HepG2 (cell line): Measurements from ENCODE around the gene UCK2. TPM values are rescaled to one million over a fixed set of nuclear protein-coding genes. Genes with fewer than 3 reads are reported as not detected.

Experiments
- GLI4 ChIP-seq: sonication (generic); formaldehyde crosslinking; IDR thresholded peaks from 2 replicates; pipeline ENCODE4 v1.5.1; 2020; ENCODE audit warnings: missing genetic modification reagents, mild to moderate bottlenecking, moderate library complexity, borderline replicate concordance
- GPN1 ChIP-seq: sonication (generic); formaldehyde crosslinking; IDR thresholded peaks from 2 replicates; pipeline ENCODE4 v1.5.1; 2020; ENCODE audit warnings: missing genetic modification reagents, borderline replicate concordance
- HDAC1 ChIP-seq: sonication (generic); formaldehyde crosslinking; IDR thresholded peaks from 2 replicates; pipeline ENCODE4 v1.5.1; 2020; ENCODE audit warnings: mild to moderate bottlenecking, missing genetic modification reagents
- HNRNPLL ChIP-seq: fragments of 200-400 bp; formaldehyde crosslinking; IDR thresholded peaks from 2 replicates; pipeline ENCODE4 v1.6.1; 2017; ENCODE audit warnings: mild to moderate bottlenecking, low read depth, low read length; ENCODE audit not compliant: poor library complexity, severe bottlenecking
- KDM2A ChIP-seq: sonication (generic); formaldehyde crosslinking; IDR thresholded peaks from 2 replicates; pipeline ENCODE4 v1.4.0; 2020; ENCODE audit warnings: low read depth, missing genetic modification reagents, borderline replicate concordance
- NCOA2 ChIP-seq: sonication (generic); formaldehyde crosslinking; IDR thresholded peaks from 2 replicates; pipeline ENCODE4 v1.8.0; 2022; ENCODE audit warnings: inconsistent platforms
- NFIC ChIP-seq: IDR thresholded peaks from 2 replicates; pipeline ENCODE4 v1.6.1; 2012; ENCODE audit warnings: mild to moderate bottlenecking, low read length, inconsistent platforms
- SIX4 ChIP-seq: sonication (generic); formaldehyde crosslinking; IDR thresholded peaks from 2 replicates; pipeline ENCODE4 v1.4.0; 2020; ENCODE audit warnings: missing genetic modification reagents
- SPEN ChIP-seq: sonication (generic); formaldehyde crosslinking; IDR thresholded peaks from 2 replicates; pipeline ENCODE4 v1.5.1; 2020; ENCODE audit warnings: low read depth, mild to moderate bottlenecking, missing genetic modification reagents
- TOPORS ChIP-seq: sonication (generic); formaldehyde crosslinking; IDR thresholded peaks from 2 replicates; pipeline ENCODE4 v1.8.0; 2023; ENCODE audit warnings: mild to moderate bottlenecking, missing genetic modification reagents
- ZNF263 ChIP-seq: sonication (generic); formaldehyde crosslinking; IDR thresholded peaks from 2 replicates; pipeline ENCODE4 v1.4.0; 2020; ENCODE audit warnings: missing genetic modification reagents
- ZNF333 ChIP-seq: sonication (generic); formaldehyde crosslinking; IDR thresholded peaks from 2 replicates; pipeline ENCODE4 v1.4.0; 2020; ENCODE audit warnings: mild to moderate bottlenecking, missing genetic modification reagents, borderline replicate concordance
- ZNF367 ChIP-seq: sonication (generic); formaldehyde crosslinking; IDR thresholded peaks from 2 replicates; pipeline ENCODE4 v1.4.0; 2020; ENCODE audit warnings: missing genetic modification reagents, borderline replicate concordance
- ZNF605 ChIP-seq: sonication (generic); formaldehyde crosslinking; IDR thresholded peaks from 2 replicates; pipeline ENCODE4 v1.8.0; 2022; ENCODE audit warnings: mild to moderate bottlenecking, missing genetic modification reagents
- ZNF841 ChIP-seq: sonication (generic); formaldehyde crosslinking; IDR thresholded peaks from 2 replicates; pipeline ENCODE4 v1.8.1; 2023; ENCODE audit warnings: missing genetic modification reagents, borderline replicate concordance
- polyA plus RNA-seq, 8 experiments: library from polyadenylated mRNA; depleted of rRNA in 3 of 8; stranded (reverse) in 7 of 8; unstranded in 1 of 8; fragments of >200 nt; fragmentation: Illumina TruSeq in 4 of 8; extraction: Trizol in 4 of 8; gene quantifications; 2 replicates each; pipeline versions ENCODE4 v1.2.1 to v1.2.3, GENCODE V29; 2011 to 2016; ENCODE audit warnings: low read depth in 4 of 8, missing spikeins in 1 of 8, mixed read lengths in 1 of 8; ENCODE audit not compliant: insufficient read depth in 1 of 8
- total RNA-seq, 5 experiments: library from RNA; depleted of rRNA; stranded (reverse); fragments of >200 nt; fragmentation: Illumina TruSeq; extraction: Trizol; gene quantifications; 2 replicates each; pipeline ENCODE4 v1.2.3, GENCODE V29; 2016; ENCODE audit warnings: low read depth in 1 of 5
- TF ChIP-seq, protein P1 (sequence below): sonication (generic); formaldehyde crosslinking; IDR thresholded peaks from 2 replicates; pipeline ENCODE4 v1.5.0; 2020; ENCODE audit warnings: missing genetic modification reagents
- TF ChIP-seq, protein P2 (sequence below): sonication (generic); formaldehyde crosslinking; IDR thresholded peaks from 2 replicates; pipeline ENCODE4 v1.4.0; 2020; ENCODE audit warnings: missing genetic modification reagents
- TF ChIP-seq, protein P3 (sequence below): sonication (generic); formaldehyde crosslinking; IDR thresholded peaks from 2 replicates; pipeline ENCODE4 v1.5.1; 2020; ENCODE audit warnings: mild to moderate bottlenecking, moderate library complexity, missing genetic modification reagents
- TF ChIP-seq, protein P4 (sequence below): sonication (generic); IDR thresholded peaks from 2 replicates; pipeline ENCODE4 v1.6.1; 2016; ENCODE audit warnings: low read depth, borderline replicate concordance
- TF ChIP-seq, protein P5 (sequence below): sonication (generic); formaldehyde crosslinking; IDR thresholded peaks from 2 replicates; pipeline ENCODE4 v1.8.0; 2022; ENCODE audit warnings: mild to moderate bottlenecking, missing genetic modification reagents, moderate library complexity

UCK2 gene
- total and polyA plus RNA-seq, 2 of the 13 experiments (the other 11 are each of a cell fraction or from before 2014, with no cell fraction given): 64.3 to 78.0 TPM

DNA sequence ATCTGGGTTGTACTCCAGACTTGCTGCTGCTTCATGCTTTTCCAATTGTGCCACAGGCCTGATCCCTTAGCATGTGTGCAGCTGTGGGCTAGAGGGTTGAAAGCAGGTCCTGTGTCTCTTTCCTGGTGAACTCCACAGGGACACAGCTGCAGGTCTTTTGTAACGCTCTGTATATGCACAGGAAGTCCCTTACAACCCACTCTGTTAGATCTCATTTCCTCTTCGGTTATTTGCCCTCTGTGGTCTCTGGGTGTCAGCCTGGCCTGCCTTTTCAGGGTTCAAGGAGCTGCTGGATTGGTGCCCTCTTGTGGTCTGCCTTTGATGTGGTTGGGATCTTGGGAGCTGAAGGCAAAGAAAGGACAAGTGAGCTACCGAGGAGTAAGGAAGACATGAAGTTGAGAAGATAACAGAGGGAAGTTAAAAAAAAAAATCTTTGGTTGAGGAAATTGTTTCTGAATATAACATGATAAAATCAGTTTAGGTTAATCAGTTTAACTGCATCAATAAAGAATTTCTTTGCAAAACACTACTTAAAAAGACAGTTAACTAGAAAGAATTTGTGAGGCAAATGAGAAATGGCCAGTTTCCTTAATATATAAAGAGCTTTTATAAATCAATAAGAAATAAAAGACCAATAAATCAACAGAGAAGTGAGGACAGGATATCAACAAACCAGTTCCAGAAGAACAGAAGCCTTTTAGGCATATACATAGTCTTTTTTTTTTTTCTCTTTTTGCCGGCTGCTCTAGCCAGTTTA lies 44.1 kb downstream of the UCK2 start (continued):
- TF ChIP-seq SPEN (peak; percentile 68; the same call in 1 of the 2 replicates), HDAC1 (CRISPR knock-in tag) (no peak), ZNF333 (CRISPR knock-in tag) (no peak), NCOA2 (CRISPR knock-in tag) (0 out of 2 replicates have a peak, but pooled peaks have one; percentile 31), KDM2A (CRISPR knock-in tag) (peak; percentile 62; the same call in 1 of the 2 replicates), ZNF841 (CRISPR knock-in tag) (no peak), ZNF367 (CRISPR knock-in tag) (no peak), SIX4 (CRISPR knock-in tag) (no peak), ZNF263 (no peak), TOPORS (CRISPR knock-in tag) (no peak), GPN1 (CRISPR knock-in tag) (no peak), HNRNPLL (no peak), ZNF605 (CRISPR knock-in tag) (0 out of 2 replicates have a peak, but pooled peaks have one; percentile 37), NFIC (0 out of 2 replicates have a peak, but pooled peaks have one; percentile 26), GLI4 (CRISPR knock-in tag) (no peak)
- TF ChIP-seq, protein P1, sequence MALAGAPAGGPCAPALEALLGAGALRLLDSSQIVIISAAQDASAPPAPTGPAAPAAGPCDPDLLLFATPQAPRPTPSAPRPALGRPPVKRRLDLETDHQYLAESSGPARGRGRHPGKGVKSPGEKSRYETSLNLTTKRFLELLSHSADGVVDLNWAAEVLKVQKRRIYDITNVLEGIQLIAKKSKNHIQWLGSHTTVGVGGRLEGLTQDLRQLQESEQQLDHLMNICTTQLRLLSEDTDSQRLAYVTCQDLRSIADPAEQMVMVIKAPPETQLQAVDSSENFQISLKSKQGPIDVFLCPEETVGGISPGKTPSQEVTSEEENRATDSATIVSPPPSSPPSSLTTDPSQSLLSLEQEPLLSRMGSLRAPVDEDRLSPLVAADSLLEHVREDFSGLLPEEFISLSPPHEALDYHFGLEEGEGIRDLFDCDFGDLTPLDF (CRISPR knock-in tag): no peak
- TF ChIP-seq, protein P2, sequence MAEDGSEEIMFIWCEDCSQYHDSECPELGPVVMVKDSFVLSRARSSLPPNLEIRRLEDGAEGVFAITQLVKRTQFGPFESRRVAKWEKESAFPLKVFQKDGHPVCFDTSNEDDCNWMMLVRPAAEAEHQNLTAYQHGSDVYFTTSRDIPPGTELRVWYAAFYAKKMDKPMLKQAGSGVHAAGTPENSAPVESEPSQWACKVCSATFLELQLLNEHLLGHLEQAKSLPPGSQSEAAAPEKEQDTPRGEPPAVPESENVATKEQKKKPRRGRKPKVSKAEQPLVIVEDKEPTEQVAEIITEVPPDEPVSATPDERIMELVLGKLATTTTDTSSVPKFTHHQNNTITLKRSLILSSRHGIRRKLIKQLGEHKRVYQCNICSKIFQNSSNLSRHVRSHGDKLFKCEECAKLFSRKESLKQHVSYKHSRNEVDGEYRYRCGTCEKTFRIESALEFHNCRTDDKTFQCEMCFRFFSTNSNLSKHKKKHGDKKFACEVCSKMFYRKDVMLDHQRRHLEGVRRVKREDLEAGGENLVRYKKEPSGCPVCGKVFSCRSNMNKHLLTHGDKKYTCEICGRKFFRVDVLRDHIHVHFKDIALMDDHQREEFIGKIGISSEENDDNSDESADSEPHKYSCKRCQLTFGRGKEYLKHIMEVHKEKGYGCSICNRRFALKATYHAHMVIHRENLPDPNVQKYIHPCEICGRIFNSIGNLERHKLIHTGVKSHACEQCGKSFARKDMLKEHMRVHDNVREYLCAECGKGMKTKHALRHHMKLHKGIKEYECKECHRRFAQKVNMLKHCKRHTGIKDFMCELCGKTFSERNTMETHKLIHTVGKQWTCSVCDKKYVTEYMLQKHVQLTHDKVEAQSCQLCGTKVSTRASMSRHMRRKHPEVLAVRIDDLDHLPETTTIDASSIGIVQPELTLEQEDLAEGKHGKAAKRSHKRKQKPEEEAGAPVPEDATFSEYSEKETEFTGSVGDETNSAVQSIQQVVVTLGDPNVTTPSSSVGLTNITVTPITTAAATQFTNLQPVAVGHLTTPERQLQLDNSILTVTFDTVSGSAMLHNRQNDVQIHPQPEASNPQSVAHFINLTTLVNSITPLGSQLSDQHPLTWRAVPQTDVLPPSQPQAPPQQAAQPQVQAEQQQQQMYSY (CRISPR knock-in tag): no peak
- TF ChIP-seq, protein P3, sequence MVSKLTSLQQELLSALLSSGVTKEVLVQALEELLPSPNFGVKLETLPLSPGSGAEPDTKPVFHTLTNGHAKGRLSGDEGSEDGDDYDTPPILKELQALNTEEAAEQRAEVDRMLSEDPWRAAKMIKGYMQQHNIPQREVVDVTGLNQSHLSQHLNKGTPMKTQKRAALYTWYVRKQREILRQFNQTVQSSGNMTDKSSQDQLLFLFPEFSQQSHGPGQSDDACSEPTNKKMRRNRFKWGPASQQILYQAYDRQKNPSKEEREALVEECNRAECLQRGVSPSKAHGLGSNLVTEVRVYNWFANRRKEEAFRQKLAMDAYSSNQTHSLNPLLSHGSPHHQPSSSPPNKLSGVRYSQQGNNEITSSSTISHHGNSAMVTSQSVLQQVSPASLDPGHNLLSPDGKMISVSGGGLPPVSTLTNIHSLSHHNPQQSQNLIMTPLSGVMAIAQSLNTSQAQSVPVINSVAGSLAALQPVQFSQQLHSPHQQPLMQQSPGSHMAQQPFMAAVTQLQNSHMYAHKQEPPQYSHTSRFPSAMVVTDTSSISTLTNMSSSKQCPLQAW (CRISPR knock-in tag): peak; percentile 90
- TF ChIP-seq, protein P4, sequence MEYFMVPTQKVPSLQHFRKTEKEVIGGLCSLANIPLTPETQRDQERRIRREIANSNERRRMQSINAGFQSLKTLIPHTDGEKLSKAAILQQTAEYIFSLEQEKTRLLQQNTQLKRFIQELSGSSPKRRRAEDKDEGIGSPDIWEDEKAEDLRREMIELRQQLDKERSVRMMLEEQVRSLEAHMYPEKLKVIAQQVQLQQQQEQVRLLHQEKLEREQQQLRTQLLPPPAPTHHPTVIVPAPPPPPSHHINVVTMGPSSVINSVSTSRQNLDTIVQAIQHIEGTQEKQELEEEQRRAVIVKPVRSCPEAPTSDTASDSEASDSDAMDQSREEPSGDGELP: peak; percentile 64; the same call in 1 of the 2 replicates
- TF ChIP-seq, protein P5, sequence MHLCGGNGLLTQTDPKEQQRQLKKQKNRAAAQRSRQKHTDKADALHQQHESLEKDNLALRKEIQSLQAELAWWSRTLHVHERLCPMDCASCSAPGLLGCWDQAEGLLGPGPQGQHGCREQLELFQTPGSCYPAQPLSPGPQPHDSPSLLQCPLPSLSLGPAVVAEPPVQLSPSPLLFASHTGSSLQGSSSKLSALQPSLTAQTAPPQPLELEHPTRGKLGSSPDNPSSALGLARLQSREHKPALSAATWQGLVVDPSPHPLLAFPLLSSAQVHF (CRISPR knock-in tag): no peak
